ENCODE results near the gene ABHD17C.

ABHD17C gene

DNA sequence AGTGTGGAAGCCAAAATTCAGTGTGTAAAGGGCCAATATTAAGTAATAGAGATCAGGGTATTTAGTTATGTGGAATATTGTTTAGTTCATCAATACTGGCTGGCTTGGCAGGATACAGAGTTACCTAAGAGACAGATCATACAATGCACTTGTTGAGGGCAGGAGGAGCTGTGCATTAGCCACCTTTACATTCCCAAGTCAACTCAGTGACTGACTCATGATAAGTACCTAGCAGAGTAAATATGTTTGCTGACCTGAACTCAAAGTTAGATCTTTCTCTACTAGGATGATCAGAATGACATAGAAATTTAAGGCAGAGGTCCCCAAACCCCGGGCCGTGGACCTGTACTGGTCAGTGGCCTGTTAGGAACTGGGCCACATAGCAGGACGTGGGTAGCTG lies 3.5 kb upstream of the ABHD17C start:
- no peak for DNase-seq

- no peak for DNase-seq
These were observed 1.2 kb upstream of the ABHD17C start for GRCh38 chr15:80693682-80694610.

GRCh38 chr15:80694611-80695098 lies 455 bp upstream of the ABHD17C start:
- DNase-seq, result peak; percentile 60

GRCh38 chr15:80695911-80696661 lies 976 bp downstream of the ABHD17C start:
- no peak for DNase-seq

DNA sequence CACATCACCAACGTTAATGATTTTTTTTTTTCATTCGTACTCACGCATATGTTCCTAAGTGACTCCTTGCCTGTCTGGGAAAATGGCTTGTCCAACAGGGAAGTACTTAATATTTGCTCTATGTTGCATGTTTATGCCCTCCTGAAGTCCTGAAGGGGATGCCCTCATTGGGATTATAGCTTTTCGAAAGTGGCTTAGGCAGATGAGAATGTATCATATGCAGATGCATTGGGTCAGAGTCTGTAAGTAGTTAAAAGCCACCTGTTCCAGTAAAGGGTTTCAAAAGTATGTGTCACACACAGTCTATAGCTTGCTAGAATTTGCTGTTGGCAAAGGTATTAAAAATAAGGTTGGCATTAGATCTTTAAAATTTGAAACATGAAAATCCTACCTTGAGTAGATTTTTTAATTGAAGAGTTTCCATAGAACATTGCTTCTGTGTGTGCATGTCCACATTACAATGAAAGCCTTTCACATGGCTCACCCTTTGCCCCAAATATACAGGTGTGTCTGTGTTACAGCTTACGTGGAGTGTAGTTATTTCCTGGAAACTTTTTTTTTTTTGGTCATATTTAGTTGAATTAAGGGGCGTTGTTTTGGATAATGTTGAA lies 2.1 kb downstream of the ABHD17C start:
- DNase-seq, result no peak

GRCh38 chr15:80698676-80699075 lies 3.6 kb downstream of the ABHD17C start:
- DNase-seq, result no peak

GRCh38 chr15:80699981-80700380 lies 4.9 kb downstream of the ABHD17C start:
- DNase-seq, result no peak

GRCh38 chr15:80701676-80702311 lies 6.7 kb downstream of the ABHD17C start:
- DNase-seq, result no peak

- DNase-seq, result no peak
These were observed 8.0 kb downstream of the ABHD17C start for GRCh38 chr15:80703081-80703480.

DNA sequence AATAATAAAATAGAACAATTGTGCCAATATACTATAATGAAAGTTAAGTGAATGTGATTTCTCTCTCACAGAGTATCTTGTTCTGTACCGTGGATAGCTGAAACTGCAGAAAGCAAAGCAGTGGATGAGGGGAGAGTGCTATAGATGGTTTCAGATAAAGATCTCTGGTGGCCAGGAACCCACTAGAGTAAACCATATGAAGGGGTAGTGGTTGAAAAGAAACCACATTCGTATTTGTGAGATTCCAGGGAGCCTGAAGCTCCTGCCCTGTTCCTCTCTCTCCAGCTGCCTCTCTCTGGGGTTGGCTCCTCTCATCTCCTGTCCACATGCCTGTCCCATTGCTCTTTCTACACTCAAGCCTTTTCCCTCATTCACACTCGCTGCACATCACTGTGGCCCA lies 8.9 kb downstream of the ABHD17C start:
- no peak for DNase-seq

DNA sequence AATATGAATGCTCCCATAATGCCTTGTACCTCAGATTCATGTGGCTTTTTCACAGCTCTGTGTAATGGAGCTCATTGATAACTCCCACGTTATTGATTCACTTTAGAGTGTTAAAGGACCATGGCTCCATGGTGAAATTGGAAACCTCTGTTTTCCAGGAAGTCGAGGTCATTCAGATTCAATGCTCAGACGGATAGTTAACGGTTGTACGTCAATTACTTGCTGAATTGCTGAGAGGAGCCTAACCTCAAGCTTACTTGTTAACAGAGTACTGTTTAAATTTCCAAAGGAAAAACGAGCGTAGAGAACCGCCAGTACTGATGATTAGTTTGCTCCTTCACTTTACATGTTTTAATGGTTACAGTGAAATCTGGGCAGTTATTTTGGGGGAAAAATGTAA lies 11.1 kb downstream of the ABHD17C start:
- DNase-seq, result no peak

DNA sequence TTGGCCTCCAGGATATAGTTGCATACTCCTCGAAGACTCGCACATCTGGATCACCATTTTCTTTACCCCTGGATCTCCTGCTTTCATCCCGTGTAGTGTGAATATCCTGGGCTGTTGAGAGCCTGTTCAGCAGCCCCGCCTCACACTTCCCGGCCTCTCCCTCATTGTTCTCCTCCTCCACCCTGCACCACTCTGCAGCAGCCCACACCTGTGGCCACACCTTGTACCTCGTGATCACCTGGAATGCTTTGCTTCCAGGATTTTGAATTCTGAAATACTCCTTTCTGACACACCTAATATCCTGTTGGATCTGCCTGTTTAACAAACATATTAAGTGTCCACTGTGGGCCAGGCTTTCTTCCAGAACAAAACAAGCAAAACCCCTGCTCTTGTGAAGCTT lies 14.4 kb downstream of the ABHD17C start:
- no peak for DNase-seq

- DNase-seq, result no peak
These were observed 15.8 kb downstream of the ABHD17C start for GRCh38 chr15:80710635-80711554.

DNA sequence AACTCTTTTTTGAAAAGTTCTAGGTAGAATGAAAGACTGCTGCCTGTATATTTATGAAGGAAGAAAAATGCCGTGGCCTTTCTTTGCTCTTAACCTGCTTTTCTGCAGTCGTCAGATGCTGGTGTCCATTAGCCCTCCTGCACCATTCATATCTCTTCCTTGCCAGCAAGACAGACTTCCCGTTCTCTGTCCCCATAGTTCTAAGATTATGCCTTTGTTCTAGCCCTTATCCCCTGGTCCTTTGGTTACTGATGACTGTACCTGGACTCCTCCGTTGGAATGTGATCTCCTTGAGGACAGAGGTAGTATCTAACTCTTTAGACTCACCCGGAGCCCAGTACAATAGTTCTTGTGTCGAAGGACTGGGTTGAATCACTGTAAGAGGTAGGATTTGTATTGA lies 16.8 kb downstream of the ABHD17C start:
- no peak for DNase-seq

DNA sequence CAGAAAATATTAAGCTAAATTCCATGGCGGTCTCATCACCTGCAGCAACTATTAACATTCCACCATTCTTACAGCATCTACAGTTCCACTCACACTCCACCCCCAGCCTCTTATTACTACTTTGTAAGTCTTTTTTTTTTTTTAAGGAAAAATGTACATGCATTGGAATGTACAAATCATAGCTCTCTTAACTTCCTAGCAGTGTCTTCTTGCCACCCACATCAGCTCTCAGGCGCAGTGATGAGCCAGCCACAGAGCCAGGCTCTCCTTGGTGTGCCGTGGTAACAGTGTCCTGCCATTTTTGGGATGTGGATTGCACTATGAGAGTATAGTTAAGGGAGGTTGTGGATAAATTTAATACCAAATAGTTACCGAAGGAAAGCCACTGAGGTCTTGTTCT lies 17.8 kb downstream of the ABHD17C start:
- no peak for DNase-seq

DNA sequence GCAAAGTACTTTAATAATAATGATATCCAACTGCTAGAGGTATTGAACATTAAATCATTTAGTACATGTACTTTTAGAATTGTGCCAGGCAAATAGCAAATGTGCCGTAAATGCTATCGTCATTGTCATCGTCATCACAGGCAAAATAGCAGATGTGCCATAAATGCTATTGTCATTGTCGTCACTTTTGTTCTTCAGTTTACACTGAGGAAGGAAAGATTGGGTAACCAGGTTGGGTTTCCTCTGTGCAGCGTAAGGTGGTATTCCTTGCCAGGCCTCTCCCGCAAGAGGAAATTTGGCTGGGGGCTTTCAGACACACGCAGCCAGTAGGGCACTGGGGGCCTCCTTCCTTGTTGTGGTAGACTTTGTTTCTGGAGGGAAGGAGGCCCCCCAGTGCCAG lies 26.4 kb downstream of the ABHD17C start:
- no peak for DNase-seq

DNA sequence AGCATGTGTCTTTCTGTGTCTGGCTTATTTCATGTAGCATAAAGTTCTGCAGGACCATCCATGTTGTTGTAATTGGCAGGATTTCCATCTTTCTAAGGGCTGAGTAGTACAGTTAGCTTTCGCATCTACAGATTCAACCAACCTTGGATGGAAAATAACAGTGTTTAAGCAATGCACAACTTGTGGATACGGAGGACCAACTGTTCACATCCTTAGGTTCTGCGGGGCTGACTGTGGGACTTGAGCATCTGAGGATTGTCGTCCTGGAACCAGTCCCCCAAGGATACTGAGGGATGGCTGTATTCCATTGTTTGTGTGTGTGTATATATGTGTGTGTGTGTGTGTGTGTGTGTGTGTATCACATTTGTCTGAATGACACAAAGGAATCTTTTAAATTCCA lies 27.7 kb downstream of the ABHD17C start:
- DNase-seq, result no peak

- DNase-seq, result no peak
These were observed 32.1 kb downstream of the ABHD17C start for GRCh38 chr15:80727196-80727595.

- DNase-seq, result no peak
These were observed 32.5 kb downstream of the ABHD17C start for GRCh38 chr15:80727596-80727995.

DNA sequence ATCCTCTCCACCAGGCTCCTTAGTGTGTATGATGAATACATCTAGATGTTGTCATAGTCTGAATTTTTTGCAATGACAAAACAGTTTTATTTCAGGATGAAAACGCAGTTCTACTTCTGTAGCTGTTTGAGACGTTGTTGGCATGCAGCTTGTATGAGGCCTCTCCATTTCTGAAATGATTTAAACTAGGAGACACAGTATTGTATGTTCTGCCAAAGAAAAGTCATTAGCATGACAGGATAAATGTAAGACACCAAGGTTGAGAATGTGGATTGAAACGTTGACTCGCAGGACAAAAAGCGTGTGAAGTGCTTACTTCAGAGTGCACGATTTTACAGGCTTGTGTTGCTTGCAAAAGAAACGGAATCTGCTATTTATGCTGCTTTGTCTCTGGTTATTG lies 35.3 kb downstream of the ABHD17C start:
- no peak for DNase-seq

GRCh38 chr15:80730926-80731325 lies 35.8 kb downstream of the ABHD17C start:
- DNase-seq, result no peak

- DNase-seq, result no peak
These were observed 37.1 kb downstream of the ABHD17C start for GRCh38 chr15:80732167-80732566.

All from right forelimb (tissue), 1 donor.